Neural progenitor cell (in vitro differentiated cells): ENCODE measurements around the gene XPO5. TPM values are rescaled to one million over a fixed set of nuclear protein-coding genes. Genes with fewer than 3 reads are reported as not detected.

Experiments used
- DNase-seq: peaks from one replicate; pipeline ENCODE4 v3.0.0-alpha.2; 2016; ENCODE audit warnings: low spot score
- H2AFZ ChIP-seq: fragments of 200-600 bp; sonication (generic); replicated peaks from 2 replicates; pipeline ENCODE4 v1.6.1; 2016; ENCODE audit warnings: antibody characterized with exemption
- H3F3A ChIP-seq: fragments of 200-600 bp; sonication (generic); 2 replicates; pipeline ENCODE4 v1.6.1; 2016; ENCODE audit warnings: antibody characterized with exemption, low read depth
- H3K27ac ChIP-seq: fragments of 200-600 bp; sonication (generic); 2 replicates; pipeline ENCODE4 v1.5.1; 2016; ENCODE audit warnings: mild to moderate bottlenecking
- H3K27me3 ChIP-seq: fragments of 200-600 bp; sonication (generic); 2 replicates; pipeline ENCODE4 v1.6.1; 2016; ENCODE audit warnings: mild to moderate bottlenecking, moderate library complexity
- H3K36me3 ChIP-seq: fragments of 200-600 bp; sonication (generic); 2 replicates; pipeline ENCODE4 v1.5.1; 2016
- H3K4me1 ChIP-seq: fragments of 200-600 bp; sonication (generic); 2 replicates; pipeline ENCODE4 v1.6.1; 2016; ENCODE audit warnings: mixed run types
- H3K4me2 ChIP-seq: fragments of 200-600 bp; sonication (generic); 2 replicates; pipeline ENCODE4 v1.6.1; 2016
- H3K4me3 ChIP-seq: fragments of 200-600 bp; sonication (generic); 2 replicates; pipeline ENCODE4 v1.5.1; 2016
- H3K79me2 ChIP-seq: fragments of 200-600 bp; sonication (generic); 2 replicates; pipeline ENCODE4 v1.6.1; 2016; ENCODE audit warnings: low read depth
- H3K9ac ChIP-seq: fragments of 200-600 bp; sonication (generic); 2 replicates; pipeline ENCODE4 v1.6.1; 2016
- H3K9me3 ChIP-seq: fragments of 200-600 bp; sonication (generic); 2 replicates; pipeline ENCODE4 v1.5.1; 2016; ENCODE audit warnings: low read depth
- H4K20me1 ChIP-seq: fragments of 200-600 bp; sonication (generic); 2 replicates; pipeline ENCODE4 v1.6.1; 2016; ENCODE audit warnings: low read depth
- H3K27ac Mint-ChIP-seq: 3 replicates; pipeline ENCODE4 v1.8.0; 2021; ENCODE audit warnings: mixed read lengths
- H3K27me3 Mint-ChIP-seq: 2 replicates; pipeline ENCODE4 v1.8.0; 2022; ENCODE audit warnings: low read depth, mild to moderate bottlenecking, inconsistent platforms, moderate library complexity, mixed read lengths; ENCODE audit not compliant: insufficient read depth
- H3K36me3 Mint-ChIP-seq: 3 replicates; pipeline ENCODE4 v1.8.0; 2021; ENCODE audit warnings: mixed read lengths
- H3K4me1 Mint-ChIP-seq: 3 replicates; pipeline ENCODE4 v1.8.0; 2021; ENCODE audit warnings: mixed read lengths
- H3K4me3 Mint-ChIP-seq: 3 replicates; pipeline ENCODE4 v1.8.0; 2021; ENCODE audit warnings: mild to moderate bottlenecking, moderate library complexity, mixed read lengths
- H3K9me3 Mint-ChIP-seq: 3 replicates; pipeline ENCODE4 v1.8.0; 2020; ENCODE audit warnings: mixed read lengths
- EZH2 ChIP-seq: fragments of 200-600 bp; sonication (generic); IDR thresholded peaks from 2 replicates; pipeline ENCODE4 v1.6.1; 2017; ENCODE audit warnings: antibody characterized with exemption, mild to moderate bottlenecking, moderate library complexity
- EZH2phosphoT487 ChIP-seq: fragments of 200-600 bp; sonication (generic); IDR thresholded peaks from 2 replicates; pipeline ENCODE4 v1.6.1; 2017; ENCODE audit warnings: antibody characterized with exemption
- total RNA-seq: library from RNA; depleted of rRNA; stranded (reverse); fragments of >200 nt; gene quantifications from 2 replicates; pipeline ENCODE4 v1.2.3, GENCODE V29; 2015; ENCODE audit warnings: low replicate concordance
- TF ChIP-seq, protein P1 (sequence below): fragments of 200-600 bp; sonication (generic); IDR thresholded peaks from 2 replicates; pipeline ENCODE4 v1.5.1; 2017; ENCODE audit warnings: antibody characterized with exemption, mild to moderate bottlenecking

XPO5 gene
- total RNA-seq, 1 donor from 2014 or later = 65.0 TPM

DNA sequence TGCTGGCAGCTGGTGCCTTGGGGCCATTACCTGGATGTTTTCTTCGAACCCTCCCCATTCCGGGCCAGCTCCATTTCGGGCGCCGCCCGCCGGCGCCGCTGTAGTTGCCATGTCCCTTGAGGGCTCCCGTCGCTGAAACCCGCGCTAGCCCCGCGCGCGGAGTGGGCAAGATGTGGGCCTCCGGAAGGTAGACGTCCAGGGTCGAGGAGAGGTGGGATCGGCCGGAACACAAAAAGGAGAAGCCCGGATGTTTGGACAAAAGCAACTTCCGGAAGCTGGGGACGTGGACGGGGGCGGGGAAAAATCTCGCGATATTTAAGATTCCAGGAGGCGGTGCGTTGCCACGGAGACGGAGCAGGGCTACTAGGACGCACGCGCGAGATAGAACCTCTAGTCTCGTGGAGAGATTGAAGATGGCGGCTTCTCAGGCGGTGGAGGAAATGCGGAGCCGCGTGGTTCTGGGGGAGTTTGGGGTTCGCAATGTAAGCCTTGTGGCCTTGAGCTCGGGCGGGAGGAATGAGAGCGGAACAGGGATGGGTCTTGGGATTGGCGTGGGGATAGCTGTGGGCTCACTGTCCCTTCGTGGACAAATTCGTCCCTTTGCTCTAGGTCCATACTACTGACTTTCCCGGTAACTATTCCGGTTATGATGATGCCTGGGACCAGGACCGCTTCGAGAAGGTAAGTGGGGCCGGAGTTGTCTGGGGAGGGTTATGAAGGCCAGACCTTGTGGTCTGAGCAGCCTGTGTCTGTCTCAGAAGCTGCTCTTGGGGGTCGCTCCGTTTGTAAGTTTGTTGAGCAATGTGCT, 58.9 kb downstream of the XPO5 start, which contains the start of the genes POLR1C and YIPF3:
Gene POLR1C (plus strand): TSS at position 393 of the 808 bp plus-strand sequence. CDS start 21 bp downstream, at position 414.
Gene YIPF3 (minus strand): TSS at position 230 of the 808 bp plus-strand sequence. CDS start 119 bp downstream, at position 111.
- no peaks in the 10 kb centered on the region for H3K9me3 Mint-ChIP-seq
- peaks cover 25% of the 10 kb centered on the region for H3F3A ChIP-seq
- H3K27me3 ChIP-seq = no peaks in the 10 kb centered on the region
- no peak within 1 kb of the TSS for H3K4me3 Mint-ChIP-seq
- no peaks in the 10 kb centered on the region for H3K9me3 ChIP-seq
- H3K4me3 ChIP-seq = peak within 1 kb of the TSS; percentile 95
- H3K27ac ChIP-seq = no peak within 1 kb of the TSS
- peak; percentile 99 for DNase-seq
- H3K36me3 ChIP-seq = peaks cover 8% of the 10 kb centered on the region
- peak within 1 kb of the TSS; percentile 85 for H2AFZ ChIP-seq
- peaks cover 16% of the 10 kb centered on the region for H3K4me1 ChIP-seq
- H3K79me2 ChIP-seq = peaks cover 57% of the 10 kb centered on the region
- H3K27ac Mint-ChIP-seq = peak within 1 kb of the TSS; percentile 81
- H3K9ac ChIP-seq = peak within 1 kb of the TSS; percentile 97
- peak within 1 kb of the TSS; percentile 84 for H3K4me2 ChIP-seq
- peaks cover 14% of the 10 kb centered on the region for H3K4me1 Mint-ChIP-seq
- peaks cover 24% of the 10 kb centered on the region for H3K36me3 Mint-ChIP-seq
- no peak for TF ChIP-seq EZH2
- TF ChIP-seq EZH2phosphoT487 = no peak
- TF ChIP-seq, protein P1, sequence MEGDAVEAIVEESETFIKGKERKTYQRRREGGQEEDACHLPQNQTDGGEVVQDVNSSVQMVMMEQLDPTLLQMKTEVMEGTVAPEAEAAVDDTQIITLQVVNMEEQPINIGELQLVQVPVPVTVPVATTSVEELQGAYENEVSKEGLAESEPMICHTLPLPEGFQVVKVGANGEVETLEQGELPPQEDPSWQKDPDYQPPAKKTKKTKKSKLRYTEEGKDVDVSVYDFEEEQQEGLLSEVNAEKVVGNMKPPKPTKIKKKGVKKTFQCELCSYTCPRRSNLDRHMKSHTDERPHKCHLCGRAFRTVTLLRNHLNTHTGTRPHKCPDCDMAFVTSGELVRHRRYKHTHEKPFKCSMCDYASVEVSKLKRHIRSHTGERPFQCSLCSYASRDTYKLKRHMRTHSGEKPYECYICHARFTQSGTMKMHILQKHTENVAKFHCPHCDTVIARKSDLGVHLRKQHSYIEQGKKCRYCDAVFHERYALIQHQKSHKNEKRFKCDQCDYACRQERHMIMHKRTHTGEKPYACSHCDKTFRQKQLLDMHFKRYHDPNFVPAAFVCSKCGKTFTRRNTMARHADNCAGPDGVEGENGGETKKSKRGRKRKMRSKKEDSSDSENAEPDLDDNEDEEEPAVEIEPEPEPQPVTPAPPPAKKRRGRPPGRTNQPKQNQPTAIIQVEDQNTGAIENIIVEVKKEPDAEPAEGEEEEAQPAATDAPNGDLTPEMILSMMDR = no peak
- H4K20me1 ChIP-seq = peaks cover 13% of the 10 kb centered on the region
- peaks cover 2% of the 10 kb centered on the region for H3K27me3 Mint-ChIP-seq

DNA sequence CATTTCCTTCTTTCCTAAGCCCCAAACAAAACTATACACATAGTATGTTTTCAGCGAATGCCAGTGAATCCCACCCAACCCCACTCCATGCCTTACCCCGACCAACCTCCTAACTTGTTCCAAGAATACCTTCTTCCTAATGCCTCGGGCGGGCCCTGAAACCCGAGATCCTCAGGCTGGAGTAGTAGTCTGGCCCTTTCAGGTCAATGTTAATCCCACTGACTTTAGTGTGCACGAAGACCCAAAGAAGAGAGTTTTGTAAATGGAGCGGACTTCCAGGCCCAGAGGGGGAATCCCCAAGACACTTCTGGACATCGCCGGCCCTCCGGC, 59.5 kb downstream of the XPO5 start:
- Histone ChIP-seq H3K4me1 (peaks cover 16% of the 10 kb centered on the region), H3F3A (peaks cover 28% of the 10 kb centered on the region), H3K27me3 (no peaks in the 10 kb centered on the region), H3K9ac (peak overlapping the region; percentile 97), H3K27ac (no peak overlapping the region), H3K4me3 (peak overlapping the region; percentile 95), H3K36me3 (peaks cover 8% of the 10 kb centered on the region), H3K79me2 (peaks cover 57% of the 10 kb centered on the region), H3K9me3 (no peaks in the 10 kb centered on the region), H2AFZ (peak overlapping the region; percentile 55), H3K4me2 (peak overlapping the region; percentile 84), H4K20me1 (peaks cover 19% of the 10 kb centered on the region)
- H3K36me3 Mint-ChIP-seq = peaks cover 28% of the 10 kb centered on the region
- peaks cover 14% of the 10 kb centered on the region for H3K4me1 Mint-ChIP-seq
- peak overlapping the region; percentile 81 for H3K27ac Mint-ChIP-seq
- TF ChIP-seq EZH2 = no peak
- TF ChIP-seq, protein P1 = no peak
- TF ChIP-seq EZH2phosphoT487 = no peak
- no peak for DNase-seq
- no peak overlapping the region for H3K4me3 Mint-ChIP-seq
- H3K27me3 Mint-ChIP-seq = peaks cover 2% of the 10 kb centered on the region
- H3K9me3 Mint-ChIP-seq = no peaks in the 10 kb centered on the region

DNA sequence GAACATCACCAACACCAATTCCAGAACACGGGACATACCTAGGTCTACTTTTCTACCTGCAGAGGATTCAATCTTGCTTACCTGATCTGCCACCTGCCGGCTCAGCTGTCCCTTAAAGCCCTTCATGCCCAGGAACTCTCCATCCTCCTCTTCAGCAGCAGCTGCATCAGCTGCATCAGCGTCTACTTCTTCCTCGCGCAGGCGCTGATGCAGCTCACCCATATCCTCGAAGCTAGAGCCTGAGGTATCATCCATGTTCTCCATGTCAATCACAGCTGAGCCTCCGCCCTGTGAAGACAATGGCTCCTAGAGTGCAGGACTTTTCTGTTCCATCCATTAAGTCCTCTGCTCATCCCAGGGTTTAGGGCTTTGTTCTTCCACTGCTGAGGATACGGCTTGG, 60.0 kb downstream of the XPO5 start:
- H3K9ac ChIP-seq = peak overlapping the region; percentile 97
- H3F3A ChIP-seq = peaks cover 28% of the 10 kb centered on the region
- H3K9me3 ChIP-seq = no peaks in the 10 kb centered on the region
- no peak overlapping the region for H3K27ac ChIP-seq
- H4K20me1 ChIP-seq = peaks cover 22% of the 10 kb centered on the region
- TF ChIP-seq, protein P1 = no peak
- no peak for TF ChIP-seq EZH2phosphoT487
- TF ChIP-seq EZH2 = no peak
- H2AFZ ChIP-seq = no peak overlapping the region
- peaks cover 26% of the 10 kb centered on the region for H3K36me3 Mint-ChIP-seq
- peaks cover 14% of the 10 kb centered on the region for H3K4me1 Mint-ChIP-seq
- peaks cover 16% of the 10 kb centered on the region for H3K4me1 ChIP-seq
- H3K4me3 ChIP-seq = peak overlapping the region; percentile 95
- H3K79me2 ChIP-seq = peaks cover 57% of the 10 kb centered on the region
- H3K4me2 ChIP-seq = peak overlapping the region; percentile 84
- no peaks in the 10 kb centered on the region for H3K9me3 Mint-ChIP-seq
- peaks cover 2% of the 10 kb centered on the region for H3K27me3 Mint-ChIP-seq
- DNase-seq = no peak
- no peaks in the 10 kb centered on the region for H3K27me3 ChIP-seq
- peaks cover 8% of the 10 kb centered on the region for H3K36me3 ChIP-seq
- H3K27ac Mint-ChIP-seq = no peak overlapping the region
- no peak overlapping the region for H3K4me3 Mint-ChIP-seq
